ENCODE data around the gene CROCC2. TPM values are rescaled to one million over a fixed set of nuclear protein-coding genes. Genes with fewer than 3 reads are reported as not detected.

The CROCC2 gene
- total RNA-seq, 1 donor from 2014 or later: not detected

GRCh38 chr2:240965296-240965904 lies 59.3 kb downstream of the CROCC2 start:
- no peaks in the 10 kb centered on the region for H3K27me3 Mint-ChIP-seq (ENCODE audit: low read depth)
- no peaks in the 10 kb centered on the region for H3K9me3 Mint-ChIP-seq
- H3K4me3 Mint-ChIP-seq: no peak overlapping the region
- no peaks in the 10 kb centered on the region for H3K4me1 Mint-ChIP-seq
- no peak for DNase-seq (ENCODE audit: low read depth, low spot score)
- no peak overlapping the region for H3K27ac Mint-ChIP-seq (ENCODE audit: unreplicated experiment)
- TF ChIP-seq CTCF (conservative IDR thresholded peaks at IDR 0.05): no peak
- H3K36me3 Mint-ChIP-seq (ENCODE audit: low read depth): no peaks in the 10 kb centered on the region

GRCh38 chr2:240965905-240966456 lies 59.8 kb downstream of the CROCC2 start:
- Mint-ChIP-seq H3K27me3 (ENCODE audit: low read depth) (no peaks in the 10 kb centered on the region), H3K4me3 (no peak overlapping the region), H3K4me1 (no peaks in the 10 kb centered on the region), H3K36me3 (ENCODE audit: low read depth) (no peaks in the 10 kb centered on the region), H3K9me3 (no peaks in the 10 kb centered on the region), H3K27ac (ENCODE audit: unreplicated experiment) (no peak overlapping the region)
- DNase-seq (ENCODE audit: low read depth, low spot score): no peak
- no peak for TF ChIP-seq CTCF (conservative IDR thresholded peaks at IDR 0.05)

- Mint-ChIP-seq H3K27ac (ENCODE audit: unreplicated experiment) (no peak overlapping the region), H3K4me3 (no peak overlapping the region), H3K4me1 (no peaks in the 10 kb centered on the region), H3K27me3 (ENCODE audit: low read depth) (no peaks in the 10 kb centered on the region), H3K36me3 (ENCODE audit: low read depth) (no peaks in the 10 kb centered on the region), H3K9me3 (no peaks in the 10 kb centered on the region)
- no peak for TF ChIP-seq CTCF (conservative IDR thresholded peaks at IDR 0.05)
- no peak for DNase-seq (ENCODE audit: low read depth, low spot score)
Measured at GRCh38 chr2:240966457-240966905, 60.3 kb downstream of the CROCC2 start.

- peaks cover 4% of the 10 kb centered on the region for H3K27me3 Mint-ChIP-seq (ENCODE audit: low read depth)
- DNase-seq (ENCODE audit: low read depth, low spot score): no peak
- H3K4me3 Mint-ChIP-seq: no peak overlapping the region
- no peak for TF ChIP-seq CTCF (conservative IDR thresholded peaks at IDR 0.05)
- no peaks in the 10 kb centered on the region for H3K36me3 Mint-ChIP-seq (ENCODE audit: low read depth)
- H3K9me3 Mint-ChIP-seq: no peaks in the 10 kb centered on the region
- H3K27ac Mint-ChIP-seq (ENCODE audit: unreplicated experiment): no peak overlapping the region
- peaks cover 4% of the 10 kb centered on the region for H3K4me1 Mint-ChIP-seq
Measured at GRCh38 chr2:240966906-240967680, 61.0 kb downstream of the CROCC2 start.

GRCh38 chr2:240967681-240968621 lies 61.8 kb downstream of the CROCC2 start:
- no peak overlapping the region for H3K27ac Mint-ChIP-seq (ENCODE audit: unreplicated experiment)
- peaks cover 4% of the 10 kb centered on the region for H3K4me1 Mint-ChIP-seq
- H3K36me3 Mint-ChIP-seq (ENCODE audit: low read depth): no peaks in the 10 kb centered on the region
- no peak for DNase-seq (ENCODE audit: low read depth, low spot score)
- TF ChIP-seq CTCF (conservative IDR thresholded peaks at IDR 0.05): no peak
- H3K9me3 Mint-ChIP-seq: no peaks in the 10 kb centered on the region
- peaks cover 7% of the 10 kb centered on the region for H3K27me3 Mint-ChIP-seq (ENCODE audit: low read depth)
- H3K4me3 Mint-ChIP-seq: no peak overlapping the region

Data from neural crest cell (in vitro differentiated cells).